HUES48 (cell line): ENCODE measurements around the gene PRIMA1.

Experiments used
- H3K27ac ChIP-seq: one replicate; pipeline ENCODE4 v1.7.0; 2013; ENCODE audit warnings: low read depth, low read length, inconsistent platforms
- H3K27me3 ChIP-seq: 2 replicates; pipeline ENCODE4 v1.6.1; 2013; ENCODE audit warnings: mild to moderate bottlenecking, low read length; ENCODE audit not compliant: control insufficient read depth, insufficient read depth
- H3K36me3 ChIP-seq: 2 replicates; pipeline ENCODE4 v1.6.1; 2013; ENCODE audit warnings: low read length; ENCODE audit not compliant: control insufficient read depth, insufficient read depth
- H3K4me1 ChIP-seq: 2 replicates; pipeline ENCODE4 v1.6.1; 2013; ENCODE audit warnings: mild to moderate bottlenecking, low read length; ENCODE audit not compliant: control insufficient read depth, insufficient read depth
- H3K4me3 ChIP-seq: 2 replicates; pipeline ENCODE4 v1.5.1; 2013; ENCODE audit warnings: mild to moderate bottlenecking, low read depth, low read length
- H3K9ac ChIP-seq: 2 replicates; pipeline ENCODE4 v1.6.1; 2013; ENCODE audit warnings: mild to moderate bottlenecking, low read depth, low read length, moderate library complexity
- H3K9me3 ChIP-seq: 2 replicates; pipeline ENCODE4 v1.6.1; 2013; ENCODE audit warnings: low read length; ENCODE audit not compliant: control insufficient read depth, insufficient read depth

PRIMA1 gene

GRCh38 chr14:93708311-93708734 is 80.0 kb downstream of the PRIMA1 start:
- Histone ChIP-seq H3K36me3 (no peaks in the 10 kb centered on the region), H3K4me1 (peaks cover 9% of the 10 kb centered on the region; the same call in 1 of the 2 replicates), H3K27ac (no peak overlapping the region), H3K27me3 (no peaks in the 10 kb centered on the region), H3K9me3 (no peaks in the 10 kb centered on the region), H3K9ac (no peak overlapping the region), H3K4me3 (no peak overlapping the region)

DNA sequence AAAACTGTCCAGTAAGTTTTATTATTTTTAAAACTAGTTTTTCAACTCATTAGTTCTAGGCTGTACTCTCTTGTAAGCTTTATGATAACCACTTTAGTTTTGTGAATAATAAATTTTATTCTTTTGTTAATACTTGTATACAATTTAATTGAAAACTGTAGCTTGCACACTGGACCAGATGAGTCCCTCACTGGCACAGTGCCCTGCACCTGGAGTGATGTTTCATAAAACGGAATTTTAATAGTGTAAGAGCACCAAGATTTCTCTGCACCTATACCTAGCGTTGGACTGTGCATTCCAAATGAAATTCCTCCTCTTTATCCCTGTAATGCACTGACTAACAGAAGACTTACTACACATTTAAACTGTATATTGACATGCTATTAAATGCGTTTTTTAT is 80.8 kb downstream of the PRIMA1 start:
- no peak overlapping the region for H3K4me3 ChIP-seq
- no peak overlapping the region for H3K27ac ChIP-seq
- H3K9me3 ChIP-seq, result no peaks in the 10 kb centered on the region
- no peaks in the 10 kb centered on the region for H3K27me3 ChIP-seq
- H3K36me3 ChIP-seq, result no peaks in the 10 kb centered on the region
- no peak overlapping the region for H3K9ac ChIP-seq
- H3K4me1 ChIP-seq, result peaks cover 2% of the 10 kb centered on the region; the same call in 1 of the 2 replicates

- Histone ChIP-seq H3K9me3 (no peaks in the 10 kb centered on the region), H3K4me1 (no peaks in the 10 kb centered on the region), H3K4me3 (no peak overlapping the region), H3K27me3 (no peaks in the 10 kb centered on the region), H3K36me3 (no peaks in the 10 kb centered on the region), H3K27ac (no peak overlapping the region), H3K9ac (no peak overlapping the region)
Measured at GRCh38 chr14:93706360-93706955, 81.8 kb downstream of the PRIMA1 start.

- Histone ChIP-seq H3K4me1 (no peaks in the 10 kb centered on the region), H3K27me3 (no peaks in the 10 kb centered on the region), H3K4me3 (no peak overlapping the region), H3K9me3 (no peaks in the 10 kb centered on the region), H3K9ac (no peak overlapping the region), H3K36me3 (no peaks in the 10 kb centered on the region), H3K27ac (no peak overlapping the region)
Measured at GRCh38 chr14:93705513-93706156, 82.7 kb downstream of the PRIMA1 start.

DNA sequence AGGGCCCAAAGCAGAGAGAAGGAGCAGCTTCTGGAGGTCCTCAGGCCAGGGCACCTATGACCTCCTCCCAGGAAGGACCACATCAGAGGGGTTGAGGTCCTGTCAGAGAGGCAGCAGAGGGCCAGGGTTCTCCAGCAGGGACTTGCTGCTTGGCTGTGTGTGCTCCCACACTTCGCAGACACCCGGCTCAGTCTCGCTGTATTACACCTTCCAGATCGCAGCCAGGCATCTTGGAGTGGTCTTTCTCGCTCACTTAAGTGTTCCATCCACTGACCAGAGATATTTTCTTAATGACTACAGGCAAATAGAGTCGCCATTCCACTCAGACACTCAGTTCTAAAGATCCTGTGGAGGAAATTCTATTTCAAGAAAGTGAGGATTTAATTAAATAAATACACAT is 84.3 kb downstream of the PRIMA1 start:
- H3K9ac ChIP-seq, result no peak overlapping the region
- no peaks in the 10 kb centered on the region for H3K4me1 ChIP-seq
- H3K27me3 ChIP-seq, result no peaks in the 10 kb centered on the region
- no peak overlapping the region for H3K27ac ChIP-seq
- H3K9me3 ChIP-seq, result no peaks in the 10 kb centered on the region
- H3K4me3 ChIP-seq, result no peak overlapping the region
- H3K36me3 ChIP-seq, result no peaks in the 10 kb centered on the region

GRCh38 chr14:93702946-93703345 is 85.3 kb downstream of the PRIMA1 start:
- Histone ChIP-seq H3K27me3 (no peaks in the 10 kb centered on the region), H3K36me3 (no peaks in the 10 kb centered on the region), H3K9ac (no peak overlapping the region), H3K4me3 (no peak overlapping the region), H3K9me3 (no peaks in the 10 kb centered on the region), H3K4me1 (no peaks in the 10 kb centered on the region), H3K27ac (no peak overlapping the region)

DNA sequence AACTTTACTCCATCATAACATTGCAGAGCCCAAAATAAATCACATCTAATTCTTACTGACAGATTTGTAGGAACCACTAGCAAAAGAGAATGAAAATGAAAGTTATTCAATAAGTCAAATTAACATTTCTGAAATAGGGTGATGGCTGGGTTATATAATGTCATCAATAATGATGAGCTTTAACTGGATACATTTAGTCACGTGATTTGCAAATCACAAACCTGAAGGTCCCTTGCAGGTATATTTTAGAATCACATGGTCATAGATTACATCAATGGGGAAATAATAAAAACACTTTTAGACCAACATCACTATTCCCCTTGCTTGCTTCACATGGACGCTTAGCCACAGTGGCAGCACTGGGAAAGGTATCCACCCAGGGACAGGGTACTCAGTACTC is 86.7 kb downstream of the PRIMA1 start:
- Histone ChIP-seq H3K36me3 (no peaks in the 10 kb centered on the region), H3K4me3 (no peak overlapping the region), H3K4me1 (no peaks in the 10 kb centered on the region), H3K27me3 (no peaks in the 10 kb centered on the region), H3K27ac (no peak overlapping the region), H3K9me3 (no peaks in the 10 kb centered on the region), H3K9ac (no peak overlapping the region)

DNA sequence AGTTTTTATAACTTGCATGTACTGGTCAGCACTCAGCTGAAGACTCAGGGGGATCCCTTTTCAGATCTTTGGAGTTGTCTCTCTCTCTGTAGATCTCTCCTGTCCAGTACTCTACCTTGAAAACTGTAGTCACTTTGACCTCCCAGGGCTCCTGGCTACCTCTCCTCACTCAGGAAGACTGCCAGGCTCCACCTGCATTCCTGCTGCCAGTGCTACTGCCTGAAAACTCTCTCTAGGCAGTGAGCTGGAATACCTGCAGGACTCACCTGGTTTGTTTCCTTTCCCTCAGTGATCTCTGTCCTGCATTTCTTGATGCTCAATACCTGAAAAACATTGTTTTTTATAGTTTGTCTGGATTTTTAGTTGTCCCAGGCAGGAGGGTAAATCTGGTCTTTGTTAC is 87.4 kb downstream of the PRIMA1 start:
- Histone ChIP-seq H3K36me3 (no peaks in the 10 kb centered on the region), H3K27me3 (no peaks in the 10 kb centered on the region), H3K9me3 (no peaks in the 10 kb centered on the region), H3K9ac (no peak overlapping the region), H3K27ac (no peak overlapping the region), H3K4me3 (no peak overlapping the region), H3K4me1 (no peaks in the 10 kb centered on the region)

DNA sequence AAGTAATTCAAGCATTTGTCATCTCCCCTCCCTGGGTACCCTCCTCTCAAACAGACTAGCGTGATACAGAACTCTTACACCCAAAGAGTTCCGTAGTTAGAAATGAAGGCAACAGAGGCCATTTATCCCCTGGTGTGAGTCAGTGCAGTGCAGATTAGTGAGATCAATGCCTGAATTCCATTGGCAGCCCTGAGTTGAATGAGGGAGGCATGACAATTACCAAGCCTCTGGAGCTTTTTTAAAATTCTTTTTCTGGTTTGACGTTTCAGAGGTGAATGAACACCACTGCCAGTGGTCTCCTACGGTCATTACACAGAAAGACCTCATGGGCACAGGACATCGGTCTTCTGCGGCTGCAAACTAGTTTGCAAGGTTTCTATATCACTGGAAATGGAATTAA is 94.4 kb downstream of the PRIMA1 start:
- Histone ChIP-seq H3K27me3 (no peaks in the 10 kb centered on the region), H3K36me3 (no peaks in the 10 kb centered on the region), H3K27ac (peak overlapping the region; percentile 69), H3K9ac (no peak overlapping the region), H3K4me3 (no peak overlapping the region), H3K9me3 (no peaks in the 10 kb centered on the region), H3K4me1 (peaks cover 36% of the 10 kb centered on the region)

- Histone ChIP-seq H3K27ac (no peak overlapping the region), H3K27me3 (no peaks in the 10 kb centered on the region), H3K9me3 (no peaks in the 10 kb centered on the region), H3K4me3 (no peak overlapping the region), H3K9ac (no peak overlapping the region), H3K36me3 (no peaks in the 10 kb centered on the region), H3K4me1 (peaks cover 61% of the 10 kb centered on the region)
Measured at GRCh38 chr14:93691042-93691780, 97.1 kb downstream of the PRIMA1 start.

GRCh38 chr14:93690146-93690545 is 98.1 kb downstream of the PRIMA1 start:
- Histone ChIP-seq H3K27me3 (no peaks in the 10 kb centered on the region), H3K36me3 (no peaks in the 10 kb centered on the region), H3K9me3 (no peaks in the 10 kb centered on the region), H3K9ac (no peak overlapping the region), H3K27ac (no peak overlapping the region), H3K4me3 (no peak overlapping the region), H3K4me1 (peaks cover 70% of the 10 kb centered on the region)
